ENCODE results near the gene TBC1D23.
"Not testable (repeated sequence)": the region's sequence is repeated elsewhere in the genome, so short reads cannot be mapped to it uniquely, and the experiment has no call there.

TBC1D23 gene

DNA sequence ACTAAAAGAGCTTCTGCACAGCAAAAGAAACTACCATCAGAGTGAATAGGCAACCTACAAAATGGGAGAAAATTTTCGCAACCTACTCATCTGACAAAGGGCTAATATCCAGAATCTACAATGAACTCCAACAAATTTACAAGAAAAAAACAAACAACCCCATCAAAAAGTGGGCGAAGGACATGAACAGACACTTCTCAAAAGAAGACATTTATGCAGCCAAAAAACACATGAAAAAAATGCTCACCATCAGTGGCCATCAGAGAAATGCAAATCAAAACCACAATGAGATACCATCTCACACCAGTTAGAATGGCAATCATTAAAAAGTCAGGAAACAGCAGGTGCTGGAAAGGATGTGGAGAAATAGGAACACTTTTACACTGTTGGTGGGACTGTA lies 91.0 kb downstream of the TBC1D23 start:
- not testable (repeated sequence) for DNase-seq (ENCODE audit: low read depth)

- DNase-seq (ENCODE audit: low read depth) = no peak
Observed at GRCh38 chr3:100352296-100353231, 91.8 kb downstream of the TBC1D23 start.

- DNase-seq (ENCODE audit: low read depth) = no peak
Observed at GRCh38 chr3:100354850-100355249, 94.1 kb downstream of the TBC1D23 start.

- no peak for DNase-seq (ENCODE audit: low read depth)
Observed at GRCh38 chr3:100358413-100358812, 97.6 kb downstream of the TBC1D23 start.

DNA sequence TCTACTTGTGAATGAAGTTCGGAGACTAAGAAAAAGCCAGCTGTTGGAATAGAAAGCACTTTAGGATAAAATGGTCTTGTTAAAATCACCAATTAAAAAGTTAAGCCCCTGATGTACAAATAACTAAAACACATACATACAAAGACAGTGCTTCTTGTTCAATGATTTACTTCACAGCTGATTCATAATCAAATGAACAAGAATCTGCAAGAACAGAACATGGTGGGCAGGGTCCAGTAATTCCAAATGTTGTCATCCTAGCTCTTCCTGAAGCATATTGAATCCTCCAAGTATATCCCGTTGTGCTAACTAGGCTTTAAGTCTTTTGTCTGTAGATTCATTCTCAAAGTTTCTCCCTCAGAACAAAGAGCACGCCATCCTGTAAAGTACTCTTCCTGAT lies 98.2 kb downstream of the TBC1D23 start:
- DNase-seq (ENCODE audit: low read depth) = no peak

DNA sequence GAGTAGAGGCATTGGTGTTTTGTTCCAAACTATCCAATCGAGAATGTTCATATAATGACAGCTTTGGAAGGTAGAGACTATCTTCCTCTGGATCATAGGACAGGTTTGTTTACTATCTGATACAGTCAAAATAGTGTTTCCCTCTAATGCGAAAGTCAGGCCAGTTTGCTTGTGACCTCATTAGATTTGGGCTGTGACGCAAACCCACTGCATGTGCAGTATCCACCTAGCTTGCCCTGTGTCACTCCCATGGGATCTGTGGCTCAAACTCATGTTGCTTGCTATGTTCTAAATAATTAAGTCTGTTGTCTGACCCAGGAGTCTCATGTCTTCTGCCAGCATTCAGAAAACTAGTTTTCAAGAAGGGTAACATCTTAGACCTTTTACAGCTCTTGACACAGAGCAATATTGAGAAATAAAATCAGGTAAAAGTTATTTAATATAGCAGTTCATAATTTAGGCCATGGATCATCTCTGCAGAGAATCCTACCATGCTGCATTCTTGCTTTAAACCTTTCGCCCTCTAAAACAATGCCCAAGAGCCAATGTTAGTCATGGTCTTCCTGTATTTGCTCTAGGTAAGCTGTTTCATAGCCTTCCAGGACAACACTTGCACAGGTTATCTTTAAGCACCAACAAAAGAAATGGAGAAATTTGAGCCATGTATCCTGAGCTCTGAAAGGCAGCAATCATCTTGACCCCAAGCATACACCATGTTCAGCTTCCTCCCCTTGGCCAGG lies 100.1 kb downstream of the TBC1D23 start:
- DNase-seq (ENCODE audit: low read depth) = no peak

- DNase-seq (ENCODE audit: low read depth) = no peak
Observed at GRCh38 chr3:100361897-100362296, 101.1 kb downstream of the TBC1D23 start.

DNA sequence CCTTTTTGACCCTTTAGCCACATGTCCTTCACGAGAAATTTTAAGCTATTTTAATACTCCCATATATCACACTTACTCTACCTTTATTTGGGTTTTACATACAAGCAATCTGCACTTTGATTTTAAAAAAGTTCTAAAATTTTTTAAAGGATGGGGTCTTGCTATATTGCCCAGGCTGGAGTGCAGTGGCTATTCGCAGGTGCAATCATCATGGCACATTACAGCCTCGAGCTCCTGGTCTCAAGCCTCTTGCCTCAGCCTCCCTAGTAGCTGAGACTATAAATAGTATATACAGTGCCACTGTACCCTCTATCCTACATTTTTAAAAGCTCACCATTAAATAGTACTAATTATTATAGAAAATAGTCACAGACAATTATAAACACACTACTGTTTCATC lies 103.6 kb downstream of the TBC1D23 start:
- no peak for DNase-seq (ENCODE audit: low read depth)

DNA sequence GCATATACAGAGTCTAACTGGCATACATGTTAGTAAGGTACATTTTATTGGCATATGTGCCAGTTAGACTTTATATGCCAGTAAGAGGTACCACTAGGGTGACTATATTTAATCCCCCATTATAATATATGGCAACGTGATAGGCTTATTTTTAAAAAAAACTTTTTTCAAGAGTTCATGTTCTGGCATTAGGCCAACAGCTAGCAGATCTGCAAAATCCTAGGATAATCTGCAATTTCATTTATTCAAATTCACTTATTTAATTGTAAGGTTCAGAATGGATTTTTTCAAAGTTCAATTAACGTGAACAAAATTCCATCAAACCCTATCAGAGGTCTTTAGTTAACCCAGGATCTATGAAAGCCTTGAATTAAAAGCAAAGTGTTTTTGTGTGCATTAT lies 105.6 kb downstream of the TBC1D23 start:
- no peak for DNase-seq (ENCODE audit: low read depth)

DNA sequence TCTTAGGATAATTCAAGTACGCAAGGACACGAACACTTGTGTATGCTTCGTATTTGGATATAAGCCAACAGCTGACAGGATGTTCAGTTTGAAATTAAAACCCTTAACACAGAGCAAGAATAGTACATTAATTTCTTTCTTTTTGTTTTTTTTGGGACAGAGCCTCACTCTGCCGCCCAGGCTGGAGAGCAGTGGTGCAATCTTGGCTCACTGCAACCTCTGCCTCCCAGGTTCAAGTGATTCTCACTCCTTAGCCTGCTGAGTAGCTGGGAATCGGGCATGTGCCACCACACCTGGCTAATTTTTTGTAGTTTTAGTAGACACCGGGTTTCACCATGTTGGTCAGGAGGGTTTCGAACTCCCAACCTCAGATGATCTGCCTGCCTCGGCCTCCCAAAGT lies 107.6 kb downstream of the TBC1D23 start:
- no peak for DNase-seq (ENCODE audit: low read depth)

DNA sequence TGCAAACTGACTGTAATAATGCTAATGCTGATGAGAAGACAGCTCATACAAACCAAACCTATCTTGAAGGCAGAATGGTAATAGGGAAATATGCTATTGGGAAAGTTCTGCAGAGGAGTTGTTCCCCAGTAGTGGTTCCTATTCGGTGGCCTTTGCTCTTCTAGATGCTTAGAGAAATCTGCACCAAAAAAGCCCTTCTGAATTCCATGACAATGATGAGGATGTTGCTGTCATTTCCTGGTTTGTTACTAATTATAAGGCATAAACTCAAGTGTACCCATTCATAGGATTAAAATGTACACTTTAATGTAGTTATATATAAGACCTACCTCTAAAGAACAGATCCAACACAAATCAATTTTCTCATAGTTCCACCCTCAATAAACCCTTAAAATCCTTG lies 110.0 kb downstream of the TBC1D23 start:
- no peak for DNase-seq (ENCODE audit: low read depth)

GRCh38 chr3:100374521-100374920 lies 113.7 kb downstream of the TBC1D23 start:
- DNase-seq (ENCODE audit: low read depth) = no peak

Data from activated gamma-delta T cell treated with anti-CD3 and anti-CD28 coated beads, Interleukin-2, amount 50 U/mL, for 16 hours (primary cell).